ENCODE data around the gene ZBTB17.
"Not testable (repeated sequence)": the region's sequence is repeated elsewhere in the genome, so short reads cannot be mapped to it uniquely, and the experiment has no call there.

The ZBTB17 gene

DNA sequence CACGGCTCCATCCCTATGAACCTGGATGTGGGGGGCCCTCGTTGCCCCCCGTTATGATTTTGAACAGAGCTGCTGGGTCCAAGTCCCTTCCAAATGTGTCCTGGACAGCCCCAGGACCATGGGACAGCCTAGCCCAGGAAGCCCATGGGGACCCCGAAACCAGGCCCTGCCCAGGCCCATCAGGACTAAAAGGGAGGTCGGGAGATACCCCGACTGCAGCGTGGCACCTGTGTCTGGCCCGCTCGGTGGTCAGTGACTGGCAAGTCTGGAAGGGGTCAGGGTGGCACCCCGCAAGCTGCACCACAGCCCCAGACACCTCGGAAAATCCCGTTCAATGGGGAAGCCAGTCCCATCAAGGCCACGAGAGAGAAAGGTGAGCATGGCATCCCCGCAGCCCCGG is 17.8 kb upstream of the ZBTB17 start:
- no peak for DNase-seq (ENCODE audit: insufficient read length)
- FAIRE-seq = no peak
- TF ChIP-seq TAF1 (IDR thresholded peaks at IDR 0.05; ENCODE audit: borderline replicate concordance, low read depth, low read length) = no peak
- no peak for TF ChIP-seq POLR2AphosphoS5 (IDR thresholded peaks at IDR 0.05; ENCODE audit: low read depth, low read length)
- no peak for TF ChIP-seq POLR2A (IDR thresholded peaks at IDR 0.05; ENCODE audit: low read depth, low read length)

DNA sequence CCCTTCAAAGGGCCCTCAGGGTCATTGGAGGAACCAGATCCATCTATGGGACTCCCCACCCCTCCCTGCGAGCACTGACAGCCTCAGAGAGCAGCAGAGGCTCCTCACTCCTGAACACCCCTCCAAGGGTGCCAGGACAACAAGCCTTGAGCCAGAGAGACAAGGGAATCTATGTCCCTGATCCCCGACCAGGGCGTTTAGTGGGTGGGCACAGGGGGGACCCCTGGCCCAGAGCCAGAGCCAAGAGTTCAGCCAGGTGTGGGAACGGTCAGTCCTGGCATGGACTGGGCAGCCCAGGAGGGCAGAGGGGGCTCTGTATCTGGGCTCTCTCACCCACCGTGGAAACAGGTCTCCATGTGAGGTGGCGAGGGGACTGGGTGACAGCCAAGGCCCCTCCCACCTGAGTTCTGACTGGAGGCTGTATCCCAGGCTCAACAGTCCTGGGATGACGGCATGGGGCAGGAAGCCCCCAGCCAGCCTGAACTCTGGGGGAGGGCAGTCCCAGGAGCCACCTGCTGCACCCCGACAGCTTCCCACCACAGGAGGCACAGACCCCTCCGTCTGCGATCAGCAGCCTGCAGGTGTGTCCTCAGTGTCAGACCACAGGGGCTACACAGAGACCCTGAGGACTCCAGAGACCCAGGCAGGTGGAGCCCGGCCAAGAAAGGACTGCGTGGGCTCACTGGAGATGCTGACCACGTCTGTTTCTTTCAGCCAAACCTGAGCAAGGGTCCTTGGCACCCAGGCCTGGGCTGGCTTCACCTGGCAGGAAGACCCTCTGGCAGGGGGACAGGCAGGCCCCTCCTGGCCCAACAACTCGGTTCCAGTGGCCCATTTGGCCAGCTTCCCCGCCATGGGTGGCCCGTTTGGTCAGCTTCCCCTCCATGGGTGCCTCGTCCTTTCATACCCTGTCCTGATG is 16.9 kb upstream of the ZBTB17 start:
- no peak for FAIRE-seq
- no peak for DNase-seq (ENCODE audit: insufficient read length)

DNA sequence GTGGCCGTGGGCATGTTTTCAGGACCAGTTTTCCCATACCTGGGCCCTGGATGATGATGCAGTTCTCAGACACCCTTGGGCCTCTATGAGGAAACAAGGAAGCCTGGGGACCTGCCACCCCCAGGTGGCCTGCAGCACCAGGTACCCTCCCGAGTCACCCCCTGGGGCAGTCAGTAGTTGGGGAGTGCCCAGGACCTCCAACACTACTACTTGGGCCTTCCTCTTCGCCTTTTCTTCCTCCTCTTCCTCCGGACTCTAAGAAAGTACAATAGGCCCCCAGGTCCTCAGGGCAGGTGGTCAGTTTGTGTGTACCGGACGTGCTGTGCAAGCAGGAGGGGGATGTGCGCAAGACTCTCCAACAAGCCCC is 16.3 kb upstream of the ZBTB17 start:
- no peak for DNase-seq (ENCODE audit: insufficient read length)
- FAIRE-seq = no peak
- TF ChIP-seq TAF1 (IDR thresholded peaks at IDR 0.05; ENCODE audit: borderline replicate concordance, low read depth, low read length) (no peak), POLR2AphosphoS5 (IDR thresholded peaks at IDR 0.05; ENCODE audit: low read depth, low read length) (no peak), POLR2A (IDR thresholded peaks at IDR 0.05; ENCODE audit: low read depth, low read length) (no peak)

More for the DNA sequence above, 16.9 kb upstream of the ZBTB17 start:
- no peak for TF ChIP-seq TAF1 (IDR thresholded peaks at IDR 0.05; ENCODE audit: borderline replicate concordance, low read depth, low read length)
- no peak for TF ChIP-seq POLR2AphosphoS5 (IDR thresholded peaks at IDR 0.05; ENCODE audit: low read depth, low read length)
- TF ChIP-seq POLR2A (IDR thresholded peaks at IDR 0.05; ENCODE audit: low read depth, low read length) = no peak

DNA sequence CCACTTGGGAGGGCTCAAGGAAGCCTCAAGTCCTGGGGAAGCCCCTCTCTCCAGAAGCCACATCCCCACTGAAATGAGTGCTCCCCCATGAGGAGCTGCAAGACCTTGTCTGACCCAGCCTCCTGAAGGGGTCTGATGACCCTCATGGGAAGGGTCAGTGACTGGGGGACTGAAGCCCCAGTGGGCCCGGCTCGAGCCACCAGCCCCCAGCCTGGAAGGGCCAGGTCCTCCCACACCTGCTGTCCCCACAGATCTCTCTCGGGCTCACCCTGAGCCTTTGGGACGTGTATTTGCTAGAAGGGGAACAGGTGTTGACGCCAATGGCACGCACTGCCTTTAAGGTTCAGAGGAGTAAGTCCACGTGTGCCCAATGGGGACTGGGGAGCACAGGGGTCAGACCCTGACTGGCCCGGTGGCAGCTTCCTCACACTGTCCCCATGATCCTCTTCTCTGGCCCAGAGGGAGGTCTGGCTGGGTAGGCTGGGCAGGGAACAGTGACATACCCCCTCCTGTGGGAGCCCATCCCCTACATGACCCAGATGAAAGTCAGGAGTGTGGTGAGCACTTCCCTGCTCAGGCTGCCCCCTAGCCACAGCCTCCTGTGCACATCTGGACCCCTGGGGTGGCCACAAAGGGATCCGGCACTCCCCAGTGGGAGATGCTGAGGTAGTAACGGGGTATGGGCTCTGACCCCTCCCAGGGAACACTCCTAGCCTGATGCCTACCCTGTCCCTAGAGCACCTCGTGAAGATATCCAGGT is 15.7 kb upstream of the ZBTB17 start:
- no peak for DNase-seq (ENCODE audit: insufficient read length)
- FAIRE-seq = no peak
- TF ChIP-seq POLR2A (IDR thresholded peaks at IDR 0.05; ENCODE audit: low read depth, low read length) (no peak), POLR2AphosphoS5 (IDR thresholded peaks at IDR 0.05; ENCODE audit: low read depth, low read length) (no peak), TAF1 (IDR thresholded peaks at IDR 0.05; ENCODE audit: borderline replicate concordance, low read depth, low read length) (no peak)

DNA sequence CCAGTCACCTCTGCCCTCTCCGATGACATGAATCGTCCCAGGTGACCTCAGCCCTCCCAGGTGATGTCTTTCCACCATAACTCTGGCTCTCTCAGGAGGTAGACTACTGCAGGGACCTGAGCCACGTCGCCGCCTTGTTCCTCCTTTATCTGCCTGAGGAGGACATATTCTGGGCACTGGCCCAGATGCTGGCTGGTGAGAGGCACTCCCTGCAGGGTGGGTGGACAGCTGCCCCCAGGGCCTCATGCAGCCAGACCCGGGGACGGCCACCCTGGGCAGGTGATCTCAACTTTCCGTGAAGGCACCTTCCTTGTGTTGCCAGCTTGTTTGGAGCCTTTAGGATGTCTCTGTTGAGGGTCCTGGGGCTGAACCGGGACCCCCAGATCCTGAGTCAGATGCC is 13.9 kb upstream of the ZBTB17 start:
- DNase-seq (ENCODE audit: insufficient read length) (no peak), FAIRE-seq (no peak)

DNA sequence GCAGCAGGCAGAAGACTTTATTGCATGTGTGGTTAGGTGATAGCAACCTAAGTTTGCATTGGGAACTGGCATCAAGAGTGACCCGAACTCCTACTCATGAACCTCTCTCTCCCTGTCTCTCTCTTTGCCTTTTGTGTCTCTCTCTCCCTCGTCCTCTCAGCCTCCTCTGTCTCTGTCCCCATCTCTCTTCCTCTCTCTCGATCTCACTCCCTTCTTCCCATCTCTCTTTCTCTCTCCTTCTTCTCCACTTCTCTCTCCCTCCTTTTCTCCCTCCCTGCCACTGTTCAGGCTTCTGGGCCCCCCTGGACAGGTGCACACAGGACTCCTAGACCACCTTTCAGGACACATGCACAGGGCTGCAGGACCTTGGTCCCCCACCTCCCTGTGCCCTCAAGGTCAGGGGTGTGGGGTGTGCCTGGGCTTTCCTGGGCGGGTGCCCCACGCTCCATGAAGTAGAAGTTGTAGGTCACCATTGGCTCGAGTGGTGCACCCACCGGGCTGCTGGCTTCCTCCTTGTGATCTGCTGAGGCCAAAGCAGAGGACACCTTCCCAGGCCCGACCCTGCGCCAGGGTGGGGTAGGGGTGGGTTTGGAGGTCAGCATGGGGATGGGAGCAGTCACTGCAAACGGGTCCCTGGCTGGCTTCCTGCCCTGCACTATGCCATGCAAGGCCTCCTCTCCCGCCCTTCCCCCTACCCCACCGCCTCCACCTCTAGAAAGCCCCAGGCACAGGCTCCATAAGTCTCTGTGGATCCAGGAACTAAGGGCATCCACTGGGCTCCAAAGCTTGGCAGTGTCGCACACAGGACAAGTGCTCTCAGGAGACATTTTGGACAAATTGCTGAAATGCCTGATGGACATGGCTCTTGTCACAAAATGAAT is 13.2 kb upstream of the ZBTB17 start:
- DNase-seq (ENCODE audit: insufficient read length) (no peak), FAIRE-seq (no peak)
- TF ChIP-seq TAF1 (IDR thresholded peaks at IDR 0.05; ENCODE audit: borderline replicate concordance, low read depth, low read length) = no peak

More for the DNA sequence above, 13.9 kb upstream of the ZBTB17 start:
- TF ChIP-seq TAF1 (IDR thresholded peaks at IDR 0.05; ENCODE audit: borderline replicate concordance, low read depth, low read length) (no peak), POLR2AphosphoS5 (IDR thresholded peaks at IDR 0.05; ENCODE audit: low read depth, low read length) (no peak), POLR2A (IDR thresholded peaks at IDR 0.05; ENCODE audit: low read depth, low read length) (no peak)

DNA sequence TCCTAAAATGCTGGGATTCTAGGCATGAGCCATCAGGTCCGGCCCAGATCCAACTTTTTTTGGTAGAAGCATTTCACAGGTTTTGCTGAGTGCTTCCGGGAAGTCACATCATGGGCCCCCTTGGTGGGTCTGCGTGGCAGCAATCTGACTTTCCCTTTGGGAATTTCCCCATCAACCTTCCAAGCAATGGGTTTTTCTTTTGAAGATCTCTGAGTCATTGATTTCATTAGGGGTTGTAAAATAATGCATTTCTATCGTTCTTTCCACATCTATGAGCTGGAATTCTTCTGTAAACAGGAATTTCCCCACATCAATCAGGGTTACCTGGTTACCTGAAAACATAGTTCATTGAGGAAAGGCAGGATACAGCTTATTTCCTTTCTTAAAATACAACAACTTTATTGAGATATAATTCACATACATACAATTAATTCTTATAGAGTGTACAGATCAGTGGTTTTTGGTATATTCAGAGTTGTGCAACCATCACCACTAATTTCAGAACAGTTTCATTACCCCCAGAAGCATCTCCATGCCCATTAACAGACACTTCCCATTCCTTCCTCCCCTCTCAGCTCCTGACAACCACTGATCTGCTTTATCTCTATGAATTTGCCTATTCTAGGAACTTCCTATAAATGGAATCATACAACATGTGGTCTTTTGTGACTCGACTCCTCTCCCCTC is 9.9 kb upstream of the ZBTB17 start:
- FAIRE-seq (no peak), DNase-seq (ENCODE audit: insufficient read length) (no peak)
- TF ChIP-seq TAF1 (IDR thresholded peaks at IDR 0.05; ENCODE audit: borderline replicate concordance, low read depth, low read length) = no peak
- TF ChIP-seq POLR2AphosphoS5 (IDR thresholded peaks at IDR 0.05; ENCODE audit: low read depth, low read length) = no peak
- no peak for TF ChIP-seq POLR2A (IDR thresholded peaks at IDR 0.05; ENCODE audit: low read depth, low read length)

DNA sequence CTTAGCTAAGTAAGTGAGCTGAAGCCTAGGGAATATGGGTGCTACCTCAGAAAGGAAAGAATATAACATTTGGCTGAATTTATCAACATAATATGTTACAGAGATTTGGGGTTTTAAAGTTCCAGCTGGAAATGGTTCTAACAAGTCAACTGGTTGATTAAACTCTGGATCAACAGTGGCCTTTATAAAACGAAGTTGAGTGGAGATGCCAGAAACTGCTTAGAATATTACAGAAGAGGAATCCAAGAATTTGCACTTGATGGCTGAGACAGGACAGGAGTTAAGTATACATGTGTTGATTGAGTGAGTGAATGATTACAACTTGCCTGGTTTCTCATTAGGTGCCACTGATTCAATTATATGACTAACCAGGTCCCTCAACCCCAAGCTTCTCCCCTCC is 7.4 kb upstream of the ZBTB17 start:
- FAIRE-seq (no peak), DNase-seq (ENCODE audit: insufficient read length) (no peak)
- no peak for TF ChIP-seq POLR2A (IDR thresholded peaks at IDR 0.05; ENCODE audit: low read depth, low read length)
- TF ChIP-seq POLR2AphosphoS5 (IDR thresholded peaks at IDR 0.05; ENCODE audit: low read depth, low read length) = no peak
- no peak for TF ChIP-seq TAF1 (IDR thresholded peaks at IDR 0.05; ENCODE audit: borderline replicate concordance, low read depth, low read length)

DNA sequence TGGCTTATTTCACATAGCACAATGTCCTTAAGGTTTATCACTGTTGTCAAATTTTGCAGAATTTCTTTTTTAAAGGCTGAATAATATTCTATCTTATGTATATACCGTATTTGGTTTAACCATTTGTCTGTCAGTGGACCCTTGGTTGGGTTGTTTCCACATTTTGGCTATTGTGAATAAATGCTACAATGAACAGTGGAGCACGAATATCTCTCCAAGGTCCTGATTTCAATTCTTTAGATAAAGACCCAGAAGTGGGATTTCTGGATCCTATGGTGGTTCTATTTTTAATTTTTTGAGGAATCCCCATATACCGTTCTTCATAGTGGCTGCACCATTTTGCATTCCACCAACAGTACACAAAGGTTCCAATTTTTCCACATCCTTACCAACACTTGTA is 5.8 kb upstream of the ZBTB17 start:
- TF ChIP-seq POLR2A (IDR thresholded peaks at IDR 0.05; ENCODE audit: low read depth, low read length) (no peak), TAF1 (IDR thresholded peaks at IDR 0.05; ENCODE audit: borderline replicate concordance, low read depth, low read length) (no peak), POLR2AphosphoS5 (IDR thresholded peaks at IDR 0.05; ENCODE audit: low read depth, low read length) (no peak)
- FAIRE-seq = no peak

GRCh38 chr1:15977947-15978346 is 2.0 kb upstream of the ZBTB17 start:
- not testable (repeated sequence) for DNase-seq (ENCODE audit: insufficient read length); FAIRE-seq

More for the DNA sequence above, 5.8 kb upstream of the ZBTB17 start:
- DNase-seq (ENCODE audit: insufficient read length) = no peak

DNA sequence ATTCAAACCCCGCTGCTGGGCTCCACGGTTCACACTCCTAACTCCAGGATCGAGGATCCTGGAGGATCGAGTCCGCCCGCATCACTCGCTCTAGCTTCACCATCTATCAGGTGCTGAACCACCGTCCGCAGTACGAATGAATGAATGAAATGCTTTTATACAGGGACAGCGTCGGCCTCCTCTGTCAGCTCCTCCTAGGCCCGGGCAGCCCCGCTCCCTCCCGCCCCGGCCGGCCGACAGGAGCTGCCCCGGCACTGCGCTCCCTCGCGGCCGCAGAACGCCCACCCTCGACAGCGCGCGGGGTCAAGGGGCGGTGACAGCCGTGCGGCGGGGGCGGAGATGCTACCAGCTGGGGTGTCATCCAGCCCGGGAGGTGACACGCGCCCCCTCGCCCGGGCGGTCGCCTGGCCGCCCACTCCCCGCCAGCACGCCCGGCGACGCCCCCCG is 520 bp downstream of the ZBTB17 start:
- DNase-seq (ENCODE audit: insufficient read length) (peak; percentile 63), FAIRE-seq (peak; percentile 69)
- TF ChIP-seq POLR2AphosphoS5 (IDR thresholded peaks at IDR 0.05; ENCODE audit: low read depth, low read length) = no peak
- TF ChIP-seq POLR2A (IDR thresholded peaks at IDR 0.05; ENCODE audit: low read depth, low read length) = no peak
- TF ChIP-seq TAF1 (IDR thresholded peaks at IDR 0.05; ENCODE audit: borderline replicate concordance, low read depth, low read length) = no peak
